Measurements from ENCODE around the gene MEF2A. TPM values are rescaled to one million over a fixed set of nuclear protein-coding genes. Genes with fewer than 3 reads are reported as not detected.

Gene MEF2A
- total and polyA plus RNA-seq, 10 of the 15 experiments (the other 5 are each of a cell fraction or from before 2014, with no cell fraction given) = 7.2 to 46.7 (median 35.9) TPM

- H4K20me1 ChIP-seq (ENCODE audit: control insufficient read depth, insufficient read depth) = no peaks in the 10 kb centered on the region
- H3K9me3 ChIP-seq (replicated peaks; ENCODE audit: control insufficient read depth, insufficient read depth, low read length) = peaks cover 23% of the 10 kb centered on the region
- BruUV-seq (replicated peaks) = TSS peak; percentile 27
- RAD21 ChIA-PET (ENCODE audit: unreplicated experiment) = no interaction called here
- H3K4me2 ChIP-seq (ENCODE audit: control insufficient read depth, insufficient read depth) = no peak overlapping the region
- in situ Hi-C loops (cut with MboI) = no loop called here
- no peak for DNase-seq (ENCODE audit: low read depth, low spot score)
- peaks cover 0 to 12% of the 10 kb centered on the region in 2 experiments; a peak in 3 of 4 replicates for H3K36me3 ChIP-seq (ENCODE audit: control insufficient read depth in 2 of 2, insufficient read depth in 2 of 2, low read length in 1 of 2)
- POLR2A ChIA-PET = interaction anchor here (0.5 kb wide), 1 partner anchor 129 kb away, joined by 7 read pairs; no protein-coding TSS in a partner anchor
- H3K9ac ChIP-seq (ENCODE audit: control insufficient read depth, insufficient read depth, low read length) = no peak overlapping the region
- H3K4me3 ChIP-seq = no peak overlapping the region
- SMC1A ChIA-PET (ENCODE audit: uncharacterized antibody, unreplicated experiment) = no interaction called here
- no peak for ATAC-seq
- CTCF ChIA-PET = interaction anchor here (0.8 kb wide), 1 partner anchor 9 kb away, joined by 3 read pairs; no protein-coding TSS in a partner anchor
- H2AFZ ChIP-seq (ENCODE audit: control insufficient read depth, low read depth, low read length) = no peak overlapping the region
- no peak for FAIRE-seq
- H3K27me3 ChIP-seq (replicated peaks in 1 of 2; ENCODE audit: control insufficient read depth in 2 of 2, insufficient read depth in 2 of 2, low read length in 1 of 2) = no peaks in the 10 kb centered on the region
- peaks cover 13% of the 10 kb centered on the region for H3K4me1 ChIP-seq (ENCODE audit: control insufficient read depth, insufficient read depth, low read length)
- 97% methylated on average over 3 of the region's 3 CpGs for WGBS (ENCODE audit: insufficient coverage, insufficient replicate concordance, low lambda C conversion rate, missing lambda C conversion rate)
- peaks cover 44% of the 10 kb centered on the region for H3K79me2 ChIP-seq (ENCODE audit: control insufficient read depth, insufficient read depth, low read length)
- intact Hi-C loops (cut with micrococcal nuclease; ENCODE audit: unreplicated experiment) = loop anchor here (5.0 kb wide), 1 partner anchor 67 kb away; the partner anchor contains the start of gene MEF2A
- no peak overlapping the region for H3K27ac ChIP-seq (ENCODE audit: control insufficient read depth, insufficient read depth)
- TF ChIP-seq ZBTB4 (CRISPR knock-in tag; IDR thresholded peaks at IDR 0.05) = no peak
Observed at GRCh38 chr15:99634576-99634975, 68.8 kb downstream of the MEF2A start.

GRCh38 chr15:99635145-99635544, 69.4 kb downstream of the MEF2A start:
- RAD21 ChIA-PET (ENCODE audit: unreplicated experiment) = no interaction called here
- Histone ChIP-seq H2AFZ (ENCODE audit: control insufficient read depth, low read depth, low read length) (no peak overlapping the region), H3K79me2 (ENCODE audit: control insufficient read depth, insufficient read depth, low read length) (peaks cover 40% of the 10 kb centered on the region), H3K4me3 (no peak overlapping the region), H3K27me3 (replicated peaks in 1 of 2; ENCODE audit: control insufficient read depth in 2 of 2, insufficient read depth in 2 of 2, low read length in 1 of 2) (no peaks in the 10 kb centered on the region), H3K4me2 (ENCODE audit: control insufficient read depth, insufficient read depth) (no peak overlapping the region), H3K27ac (ENCODE audit: control insufficient read depth, insufficient read depth) (no peak overlapping the region), H3K9ac (ENCODE audit: control insufficient read depth, insufficient read depth, low read length) (no peak overlapping the region), H3K36me3 (ENCODE audit: control insufficient read depth in 2 of 2, insufficient read depth in 2 of 2, low read length in 1 of 2) (peaks cover 0 to 12% of the 10 kb centered on the region in 2 experiments; a peak in 3 of 4 replicates), H4K20me1 (ENCODE audit: control insufficient read depth, insufficient read depth) (no peaks in the 10 kb centered on the region), H3K4me1 (ENCODE audit: control insufficient read depth, insufficient read depth, low read length) (peaks cover 13% of the 10 kb centered on the region), H3K9me3 (replicated peaks; ENCODE audit: control insufficient read depth, insufficient read depth, low read length) (peaks cover 23% of the 10 kb centered on the region)
- FAIRE-seq = no peak
- SMC1A ChIA-PET (ENCODE audit: uncharacterized antibody, unreplicated experiment) = no interaction called here
- POLR2A ChIA-PET = no interaction called here
- WGBS (ENCODE audit: insufficient coverage, insufficient replicate concordance, low lambda C conversion rate, missing lambda C conversion rate) = 97% methylated on average over 3 of the region's 3 CpGs
- CTCF ChIA-PET = no interaction called here
- no peak for ATAC-seq
- in situ Hi-C loops (cut with MboI) = no loop called here
- DNase-seq (ENCODE audit: low read depth, low spot score) = no peak
- BruUV-seq (replicated peaks) = no TSS peak
- intact Hi-C loops (cut with micrococcal nuclease; ENCODE audit: unreplicated experiment) = loop anchor here (5.0 kb wide), 1 partner anchor 37 kb away; no protein-coding TSS in a partner anchor
- TF ChIP-seq CTCF (IDR thresholded peaks at IDR 0.05 in 2 of 3, conservative IDR thresholded peaks at IDR 0.05 in 1 of 3; ENCODE audit: control insufficient read depth in 2 of 3, extremely low read depth in 1 of 3, insufficient read depth in 1 of 3, low read depth in 3 of 3, low read length in 3 of 3) (no peak), POU2F2 (IDR thresholded peaks at IDR 0.05; ENCODE audit: borderline replicate concordance, low read depth, low read length) (no peak), SKIL (IDR thresholded peaks at IDR 0.05; ENCODE audit: low read depth, poor library complexity, severe bottlenecking) (no peak), PAX8 (IDR thresholded peaks at IDR 0.05) (no peak), HDAC6 (IDR thresholded peaks at IDR 0.05; ENCODE audit: unreplicated experiment) (no peak), HCFC1 (IDR thresholded peaks at IDR 0.05; ENCODE audit: low read length) (no peak), EZH2 (IDR thresholded peaks at IDR 0.05; ENCODE audit: borderline replicate concordance, control insufficient read depth, low read depth, low read length) (no peak), ZNF384 (IDR thresholded peaks at IDR 0.05; ENCODE audit: borderline replicate concordance, low read depth, low read length) (no peak)
